Measurements from ENCODE around the gene LRRC37B. TPM values are rescaled to one million over a fixed set of nuclear protein-coding genes. Genes with fewer than 3 reads are reported as not detected.
"Not testable (repeated sequence)": the region's sequence is repeated elsewhere in the genome, so short reads cannot be mapped to it uniquely, and the experiment has no call there.

The LRRC37B gene
- 10 to 100 TPM; 22.7 to 28.7 TPM for total RNA-seq
- 35.7 TPM for polyA plus RNA-seq (2013, experiment 1 of 2)
- polyA plus RNA-seq (2013, experiment 2 of 2), result 39.7 TPM
- long read RNA-seq, experiment 1, partial matches to known transcripts, result 1 of 6 reads
- long read RNA-seq, experiment 1, other reads (novel, unspliced or antisense), result 4 of 6 reads
- long read RNA-seq, experiment 2, partial matches to known transcripts, result 1 of 21 reads
- long read RNA-seq, experiment 2, other reads (novel, unspliced or antisense), result 13 of 21 reads
- long read RNA-seq, experiment 3, partial matches to known transcripts, result 0 of 1 reads
- long read RNA-seq, experiment 3, other reads (novel, unspliced or antisense), result 0 of 1 reads
- long read RNA-seq, experiment 4, partial matches to known transcripts, result 0 of 1 reads
- long read RNA-seq, experiment 4, other reads (novel, unspliced or antisense), result 1 of 1 reads

DNA sequence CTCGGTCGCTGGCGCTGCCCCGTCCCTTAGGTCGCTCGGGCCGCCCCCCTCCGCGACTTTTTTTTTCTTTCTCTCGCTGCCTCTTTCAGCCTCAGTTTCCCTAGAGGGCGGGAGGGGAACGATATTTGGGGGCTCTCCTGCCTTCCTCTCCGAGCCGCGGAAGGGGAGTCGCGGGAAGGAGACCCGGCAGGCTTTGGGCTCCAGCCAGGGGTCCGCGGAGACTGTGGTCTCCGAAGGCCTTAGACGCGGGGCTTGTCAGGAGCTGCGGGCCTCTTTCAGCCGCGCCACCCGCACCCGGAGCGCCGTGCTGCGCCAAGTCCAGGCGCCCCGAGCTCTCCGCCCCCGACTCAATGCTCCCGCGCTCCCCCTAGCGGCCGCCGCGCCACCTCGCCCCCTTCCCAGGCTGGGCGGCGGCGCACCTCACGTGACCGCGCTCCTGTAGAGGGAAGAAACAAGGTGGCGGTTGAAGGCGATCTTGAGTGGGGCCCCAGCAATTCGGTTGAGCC lies at the start of gene LRRC37B:
Gene LRRC37B (plus strand): TSS at position 427 of the 506 bp plus-strand sequence. CDS start 14,010 bp downstream, outside the sequence.
- no peaks in the 10 kb centered on the region for H3K9me3 Mint-ChIP-seq
- H3K4me1 ChIP-seq (ENCODE audit: control insufficient read depth, insufficient read depth, low read length), result no peaks in the 10 kb centered on the region
- TF ChIP-seq CTCF (conservative IDR thresholded peaks at IDR 0.05), result peak; percentile 97
- H3K9me3 ChIP-seq (ENCODE audit: control insufficient read depth, low read length), result no peaks in the 10 kb centered on the region
- peaks cover 11% of the 10 kb centered on the region for H3K4me1 Mint-ChIP-seq
- no peaks in the 10 kb centered on the region for H3K27me3 ChIP-seq (ENCODE audit: control insufficient read depth, insufficient read depth, low read length, poor library complexity, severe bottlenecking)
- H3K4me3 ChIP-seq (ENCODE audit: low read length), result peak within 1 kb of the TSS; percentile 96
- H3K9ac ChIP-seq (ENCODE audit: extremely low read depth, low read length, poor library complexity, severe bottlenecking), result peak within 1 kb of the TSS; percentile 70
- DNase-seq, result peak; percentile 99
- peaks cover 8% of the 10 kb centered on the region for H3K27me3 Mint-ChIP-seq (ENCODE audit: insufficient read depth)
- H3K36me3 ChIP-seq (ENCODE audit: control insufficient read depth, insufficient read depth, low read length), result no peaks in the 10 kb centered on the region
- peak within 1 kb of the TSS; percentile 62 for H3K27ac Mint-ChIP-seq
- H3K27ac ChIP-seq (ENCODE audit: low read depth, low read length), result peak within 1 kb of the TSS; percentile 53
- peak within 1 kb of the TSS; percentile 90 for H3K4me3 Mint-ChIP-seq
- WGBS, 2 experiments (ENCODE audit: insufficient coverage in 1 of 2, insufficient read length in 1 of 2), result 1% methylated on average over 51 of the region's 51 CpGs; no CpG with 5 or more reads in 1 of the 2 experiments
- peaks cover 8% of the 10 kb centered on the region for H3K36me3 Mint-ChIP-seq (ENCODE audit: low read depth)

GRCh38 chr17:31964131-31964530 lies 43.1 kb upstream of the LRRC37B start:
- not testable (repeated sequence) for H3K4me1 Mint-ChIP-seq; H3K9ac ChIP-seq (ENCODE audit: extremely low read depth, low read length, poor library complexity, severe bottlenecking); DNase-seq; H3K27ac Mint-ChIP-seq; H3K27me3 Mint-ChIP-seq (ENCODE audit: insufficient read depth); H3K27ac ChIP-seq (ENCODE audit: low read depth, low read length); H3K9me3 Mint-ChIP-seq; H3K9me3 ChIP-seq (ENCODE audit: control insufficient read depth, low read length); H3K27me3 ChIP-seq (ENCODE audit: control insufficient read depth, insufficient read depth, low read length, poor library complexity, severe bottlenecking); H3K4me1 ChIP-seq (ENCODE audit: control insufficient read depth, insufficient read depth, low read length); H3K4me3 ChIP-seq (ENCODE audit: low read length); H3K4me3 Mint-ChIP-seq
- peaks cover 45% of the 10 kb centered on the region for H3K36me3 ChIP-seq (ENCODE audit: control insufficient read depth, insufficient read depth, low read length)
- 95 to 100% methylated on average over 3 to 8 of the region's 8 CpGs for WGBS, 2 experiments (ENCODE audit: insufficient coverage in 1 of 2, insufficient read length in 1 of 2)
- H3K36me3 Mint-ChIP-seq (ENCODE audit: low read depth), result peaks cover 67% of the 10 kb centered on the region

DNA sequence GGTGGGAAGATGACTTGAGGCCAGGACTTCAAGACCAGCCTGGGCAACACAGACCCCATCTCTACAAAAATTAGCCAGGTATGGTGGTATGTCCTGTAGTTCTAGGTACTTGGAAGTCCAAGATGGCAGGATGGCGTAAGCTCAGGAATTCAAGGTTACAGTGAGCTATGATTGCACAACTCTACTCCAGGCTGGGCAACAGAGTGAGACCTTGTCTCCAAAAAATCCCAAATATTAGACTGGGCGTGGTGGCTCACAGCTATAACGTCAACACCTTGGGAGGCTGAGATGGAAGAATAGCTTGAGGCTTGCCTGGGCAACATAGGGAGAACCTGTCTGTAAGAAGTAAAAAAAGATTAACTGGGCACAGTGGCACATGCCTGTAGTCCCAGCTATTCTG lies 39.5 kb upstream of the LRRC37B start:
- H3K27me3 ChIP-seq (ENCODE audit: control insufficient read depth, insufficient read depth, low read length, poor library complexity, severe bottlenecking), result no peaks in the 10 kb centered on the region
- TF ChIP-seq CTCF (conservative IDR thresholded peaks at IDR 0.05), result no peak
- H3K36me3 Mint-ChIP-seq (ENCODE audit: low read depth), result peaks cover 47% of the 10 kb centered on the region
- H3K4me1 Mint-ChIP-seq, result no peaks in the 10 kb centered on the region
- no peaks in the 10 kb centered on the region for H3K9me3 Mint-ChIP-seq
- H3K36me3 ChIP-seq (ENCODE audit: control insufficient read depth, insufficient read depth, low read length), result peaks cover 32% of the 10 kb centered on the region
- no peak overlapping the region for H3K27ac ChIP-seq (ENCODE audit: low read depth, low read length)
- no peak overlapping the region for H3K9ac ChIP-seq (ENCODE audit: extremely low read depth, low read length, poor library complexity, severe bottlenecking)
- H3K9me3 ChIP-seq (ENCODE audit: control insufficient read depth, low read length), result no peaks in the 10 kb centered on the region
- no peaks in the 10 kb centered on the region for H3K27me3 Mint-ChIP-seq (ENCODE audit: insufficient read depth)
- no peak overlapping the region for H3K27ac Mint-ChIP-seq
- no peaks in the 10 kb centered on the region for H3K4me1 ChIP-seq (ENCODE audit: control insufficient read depth, insufficient read depth, low read length)
- 89 to 96% methylated on average over 3 of the region's 3 CpGs for WGBS, 2 experiments (ENCODE audit: insufficient coverage in 1 of 2, insufficient read length in 1 of 2)
- H3K4me3 Mint-ChIP-seq, result no peak overlapping the region
- no peak for DNase-seq
- no peak overlapping the region for H3K4me3 ChIP-seq (ENCODE audit: low read length)

- not testable (repeated sequence) for H3K27ac ChIP-seq (ENCODE audit: low read depth, low read length); H3K4me1 Mint-ChIP-seq; H3K4me1 ChIP-seq (ENCODE audit: control insufficient read depth, insufficient read depth, low read length); DNase-seq; H3K27me3 ChIP-seq (ENCODE audit: control insufficient read depth, insufficient read depth, low read length, poor library complexity, severe bottlenecking); H3K27me3 Mint-ChIP-seq (ENCODE audit: insufficient read depth); H3K27ac Mint-ChIP-seq; H3K9me3 ChIP-seq (ENCODE audit: control insufficient read depth, low read length); H3K4me3 ChIP-seq (ENCODE audit: low read length); H3K9me3 Mint-ChIP-seq; H3K4me3 Mint-ChIP-seq; H3K9ac ChIP-seq (ENCODE audit: extremely low read depth, low read length, poor library complexity, severe bottlenecking)
- WGBS, 2 experiments (ENCODE audit: insufficient coverage in 1 of 2, insufficient read length in 1 of 2), result 77 to 80% methylated on average over 1 to 5 of the region's 5 CpGs
- peaks cover 44% of the 10 kb centered on the region for H3K36me3 Mint-ChIP-seq (ENCODE audit: low read depth)
- H3K36me3 ChIP-seq (ENCODE audit: control insufficient read depth, insufficient read depth, low read length), result peaks cover 33% of the 10 kb centered on the region
These were observed 36.8 kb upstream of the LRRC37B start for GRCh38 chr17:31970416-31970815.

GRCh38 chr17:31974269-31975071 lies 32.7 kb upstream of the LRRC37B start:
- not testable (repeated sequence) for H3K27me3 ChIP-seq (ENCODE audit: control insufficient read depth, insufficient read depth, low read length, poor library complexity, severe bottlenecking); H3K9me3 ChIP-seq (ENCODE audit: control insufficient read depth, low read length); DNase-seq; H3K27ac ChIP-seq (ENCODE audit: low read depth, low read length); H3K4me1 Mint-ChIP-seq; H3K4me3 Mint-ChIP-seq; H3K9me3 Mint-ChIP-seq; H3K4me1 ChIP-seq (ENCODE audit: control insufficient read depth, insufficient read depth, low read length); H3K9ac ChIP-seq (ENCODE audit: extremely low read depth, low read length, poor library complexity, severe bottlenecking); H3K27me3 Mint-ChIP-seq (ENCODE audit: insufficient read depth); H3K4me3 ChIP-seq (ENCODE audit: low read length); H3K27ac Mint-ChIP-seq
- peaks cover 32% of the 10 kb centered on the region for H3K36me3 Mint-ChIP-seq (ENCODE audit: low read depth)
- peaks cover 28% of the 10 kb centered on the region for H3K36me3 ChIP-seq (ENCODE audit: control insufficient read depth, insufficient read depth, low read length)
- 91 to 96% methylated on average over 7 to 11 of the region's 14 CpGs for WGBS, 2 experiments (ENCODE audit: insufficient coverage in 1 of 2, insufficient read length in 1 of 2)
